Upper lobe of left lung (tissue), 4 donors: ENCODE results near the gene OPA3.
"Not testable (repeated sequence)": the region's sequence is repeated elsewhere in the genome, so short reads cannot be mapped to it uniquely, and the experiment has no call there.

Source experiments
- EP300 ChIP-seq, 4 donors: sonication (generic); formaldehyde crosslinking; IDR thresholded peaks; one replicate each; pipeline ENCODE4 v1.5.1; 2017; ENCODE audit warnings: antibody characterized with exemption in 4 of 4, control low read depth in 2 of 4
- POLR2A ChIP-seq, 4 donors: fragments of 450-650 bp; IDR thresholded peaks; one replicate each; pipeline ENCODE4 v1.5.1; 2016 to 2017; ENCODE audit warnings: antibody characterized with exemption in 4 of 4, mild to moderate bottlenecking in 2 of 4
- POLR2AphosphoS5 ChIP-seq, 2 donors: sonication (generic); formaldehyde crosslinking; IDR thresholded peaks; one replicate each; pipeline ENCODE4 v1.5.1; 2017; ENCODE audit warnings: antibody characterized with exemption in 2 of 2
- TF ChIP-seq, protein P1 (sequence below), 6 experiments: fragments of 450-650 bp in 4 of 6; fragments of 200-600 bp in 2 of 6; sonication (generic) in 2 of 6; IDR thresholded peaks; one replicate each; pipeline ENCODE4 v1.5.1; 2016 to 2019; ENCODE audit warnings: antibody characterized with exemption in 6 of 6

GRCh38 chr19:45628219-45628618 lies 43.6 kb upstream of the OPA3 start:
- TF ChIP-seq, protein P1, sequence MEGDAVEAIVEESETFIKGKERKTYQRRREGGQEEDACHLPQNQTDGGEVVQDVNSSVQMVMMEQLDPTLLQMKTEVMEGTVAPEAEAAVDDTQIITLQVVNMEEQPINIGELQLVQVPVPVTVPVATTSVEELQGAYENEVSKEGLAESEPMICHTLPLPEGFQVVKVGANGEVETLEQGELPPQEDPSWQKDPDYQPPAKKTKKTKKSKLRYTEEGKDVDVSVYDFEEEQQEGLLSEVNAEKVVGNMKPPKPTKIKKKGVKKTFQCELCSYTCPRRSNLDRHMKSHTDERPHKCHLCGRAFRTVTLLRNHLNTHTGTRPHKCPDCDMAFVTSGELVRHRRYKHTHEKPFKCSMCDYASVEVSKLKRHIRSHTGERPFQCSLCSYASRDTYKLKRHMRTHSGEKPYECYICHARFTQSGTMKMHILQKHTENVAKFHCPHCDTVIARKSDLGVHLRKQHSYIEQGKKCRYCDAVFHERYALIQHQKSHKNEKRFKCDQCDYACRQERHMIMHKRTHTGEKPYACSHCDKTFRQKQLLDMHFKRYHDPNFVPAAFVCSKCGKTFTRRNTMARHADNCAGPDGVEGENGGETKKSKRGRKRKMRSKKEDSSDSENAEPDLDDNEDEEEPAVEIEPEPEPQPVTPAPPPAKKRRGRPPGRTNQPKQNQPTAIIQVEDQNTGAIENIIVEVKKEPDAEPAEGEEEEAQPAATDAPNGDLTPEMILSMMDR (IDR thresholded peaks at IDR 0.05), result not testable (repeated sequence)
- not testable (repeated sequence) for TF ChIP-seq POLR2AphosphoS5, EP300, POLR2A (IDR thresholded peaks at IDR 0.05)
